ENCODE results near the gene SLC30A10. TPM values are rescaled to one million over a fixed set of nuclear protein-coding genes. Genes with fewer than 3 reads are reported as not detected.

Gene SLC30A10
- total RNA-seq, 1 donor from 2014 or later = 2.2 TPM

GRCh38 chr1:219963432-219963831 is 35.1 kb upstream of the SLC30A10 start:
- DNase-seq (ENCODE audit: extremely low spot score, unreplicated experiment) = no peak
- H3K9me3 Mint-ChIP-seq = peaks cover 8% of the 10 kb centered on the region
- H3K4me1 Mint-ChIP-seq (ENCODE audit: unreplicated experiment) = no peaks in the 10 kb centered on the region
- no peak overlapping the region for H3K27ac Mint-ChIP-seq
- no peak overlapping the region for H3K4me3 Mint-ChIP-seq
- peaks cover 10% of the 10 kb centered on the region for H3K36me3 Mint-ChIP-seq
- no peaks in the 10 kb centered on the region for H3K27me3 Mint-ChIP-seq
- no peak for TF ChIP-seq CTCF (conservative IDR thresholded peaks at IDR 0.05)

- Mint-ChIP-seq H3K4me1 (ENCODE audit: unreplicated experiment) (no peaks in the 10 kb centered on the region), H3K4me3 (no peak overlapping the region), H3K36me3 (no peaks in the 10 kb centered on the region), H3K9me3 (peaks cover 8% of the 10 kb centered on the region), H3K27ac (no peak overlapping the region), H3K27me3 (no peaks in the 10 kb centered on the region)
- DNase-seq (ENCODE audit: extremely low spot score, unreplicated experiment) = no peak
- no peak for TF ChIP-seq CTCF (conservative IDR thresholded peaks at IDR 0.05)
Measured at GRCh38 chr1:219961684-219962083, 33.3 kb upstream of the SLC30A10 start.

- no peak overlapping the region for H3K27ac Mint-ChIP-seq
- H3K9me3 Mint-ChIP-seq = peaks cover 8% of the 10 kb centered on the region
- no peak for TF ChIP-seq CTCF (conservative IDR thresholded peaks at IDR 0.05)
- DNase-seq (ENCODE audit: extremely low spot score, unreplicated experiment) = no peak
- no peak overlapping the region for H3K4me3 Mint-ChIP-seq
- no peaks in the 10 kb centered on the region for H3K36me3 Mint-ChIP-seq
- H3K4me1 Mint-ChIP-seq (ENCODE audit: unreplicated experiment) = no peaks in the 10 kb centered on the region
- H3K27me3 Mint-ChIP-seq = no peaks in the 10 kb centered on the region
Measured at GRCh38 chr1:219959540-219960203, 31.3 kb upstream of the SLC30A10 start.

GRCh38 chr1:219958875-219959417 is 30.6 kb upstream of the SLC30A10 start:
- H3K36me3 Mint-ChIP-seq = no peaks in the 10 kb centered on the region
- TF ChIP-seq CTCF (conservative IDR thresholded peaks at IDR 0.05) = no peak
- no peak overlapping the region for H3K4me3 Mint-ChIP-seq
- no peak for DNase-seq (ENCODE audit: extremely low spot score, unreplicated experiment)
- H3K27ac Mint-ChIP-seq = no peak overlapping the region
- no peaks in the 10 kb centered on the region for H3K27me3 Mint-ChIP-seq
- H3K9me3 Mint-ChIP-seq = peaks cover 2% of the 10 kb centered on the region
- H3K4me1 Mint-ChIP-seq (ENCODE audit: unreplicated experiment) = no peaks in the 10 kb centered on the region

GRCh38 chr1:219954736-219955421 is 26.5 kb upstream of the SLC30A10 start:
- Mint-ChIP-seq H3K27me3 (no peaks in the 10 kb centered on the region), H3K4me1 (ENCODE audit: unreplicated experiment) (no peaks in the 10 kb centered on the region), H3K4me3 (no peak overlapping the region), H3K27ac (no peak overlapping the region), H3K36me3 (no peaks in the 10 kb centered on the region), H3K9me3 (no peaks in the 10 kb centered on the region)
- DNase-seq (ENCODE audit: extremely low spot score, unreplicated experiment) = no peak
- no peak for TF ChIP-seq CTCF (conservative IDR thresholded peaks at IDR 0.05)
